Measurements from ENCODE around the gene COPS7B. TPM values are rescaled to one million over a fixed set of nuclear protein-coding genes. Genes with fewer than 3 reads are reported as not detected.

COPS7B gene
- total and polyA plus RNA-seq, 2 of the 8 experiments (the other 6 are each of a cell fraction or from before 2014, with no cell fraction given), result 62.2 to 72.1 TPM

DNA sequence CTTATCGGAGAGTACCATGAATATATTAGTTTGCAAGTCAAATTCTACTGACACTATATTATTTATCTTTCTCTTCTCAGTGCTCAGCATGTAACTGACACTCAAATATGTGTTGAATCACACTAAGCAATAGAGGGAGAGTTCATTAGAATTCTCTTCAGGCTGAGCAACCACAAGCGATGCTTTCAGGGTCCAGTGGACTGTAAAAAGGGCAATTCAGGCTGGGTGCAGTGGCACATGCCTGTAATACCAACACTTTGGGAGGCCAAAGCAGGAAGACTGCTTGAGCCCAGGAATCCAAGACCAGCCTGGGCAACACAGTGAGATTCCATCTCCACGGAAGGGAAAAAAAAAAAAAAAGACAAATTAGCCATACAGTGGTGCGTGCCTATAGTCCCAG lies 21.5 kb upstream of the COPS7B start:
- Histone ChIP-seq H3K36me3 (ENCODE audit: control insufficient read depth in 2 of 4, insufficient read depth in 4 of 4, low read length in 3 of 4) (no peaks in the 10 kb centered on the region), H3K4ac (replicated peaks; ENCODE audit: insufficient read length, low read depth, low read length) (no peak overlapping the region), H3K18ac (ENCODE audit: extremely low read depth, low read length) (no peak overlapping the region), H3K79me1 (ENCODE audit: low read depth, low read length) (no peaks in the 10 kb centered on the region; the same call in 1 of the 2 replicates), H3K23ac (ENCODE audit: insufficient read length) (no peak overlapping the region), H4K5ac (ENCODE audit: insufficient read length, low read depth, low read length) (no peak overlapping the region), H4K20me1 (replicated peaks in 1 of 2; ENCODE audit: control insufficient read depth in 1 of 2, insufficient read depth in 2 of 2, low read length in 2 of 2) (no peaks in the 10 kb centered on the region), H3K23me2 (ENCODE audit: low read depth, low read length) (no peaks in the 10 kb centered on the region), H2BK120ac (replicated peaks; ENCODE audit: low read depth, low read length) (no peak overlapping the region), H3K79me2 (ENCODE audit: control insufficient read depth in 1 of 2, insufficient read depth in 2 of 2, low read length in 2 of 2) (no peaks in the 10 kb centered on the region; a peak in 1 of 4 replicates), H4K8ac (ENCODE audit: extremely low read depth, insufficient read depth, low read length) (no peak overlapping the region), H2BK15ac (ENCODE audit: low read length) (no peak overlapping the region), H3K27me3 (replicated peaks in 1 of 4; ENCODE audit: control insufficient read depth in 3 of 4, extremely low read depth in 1 of 4, insufficient read depth in 3 of 4, low read length in 3 of 4) (no peaks in the 10 kb centered on the region), H2BK12ac (ENCODE audit: low read depth, low read length) (no peak overlapping the region), H2BK5ac (ENCODE audit: low read depth, low read length) (no peak overlapping the region), H4K91ac (replicated peaks; ENCODE audit: insufficient read length, low read length) (no peak overlapping the region), H3K9ac (replicated peaks in 1 of 4; ENCODE audit: extremely low read depth in 1 of 4, low read depth in 3 of 4, low read length in 3 of 4) (no peak overlapping the region), H3K4me3 (ENCODE audit: extremely low read depth in 1 of 4, insufficient read depth in 2 of 4, low read depth in 3 of 4, low read length in 4 of 4) (no peak overlapping the region), H3K4me2 (ENCODE audit: insufficient read depth in 1 of 2, low read depth in 2 of 2, low read length in 2 of 2) (no peak overlapping the region), H3K27ac (ENCODE audit: low read depth, low read length) (no peak overlapping the region), H2BK20ac (ENCODE audit: low read length) (no peak overlapping the region), H3K9me3 (ENCODE audit: insufficient read depth in 2 of 2, low read depth in 1 of 2, low read length in 1 of 2) (no peaks in the 10 kb centered on the region), H2AFZ (ENCODE audit: low read length) (no peak overlapping the region), H3K4me1 (replicated peaks in 1 of 4; ENCODE audit: control insufficient read depth in 3 of 4, insufficient read depth in 4 of 4, low read length in 3 of 4) (no peaks in the 10 kb centered on the region; a peak in 1 of 7 replicates), H2AK5ac (ENCODE audit: low read depth, low read length) (no peak overlapping the region), H3K14ac (ENCODE audit: insufficient read length) (no peak overlapping the region), H3K56ac (replicated peaks; ENCODE audit: insufficient read length, low read depth, low read length) (no peak overlapping the region)
- no peak for FAIRE-seq
- ChIA-PET CTCF (ENCODE audit: partially characterized antibody) (interaction anchor here (1.0 kb wide), 2 partner anchors 90 to 153 kb away, joined by 3 to 4 read pairs; no protein-coding TSS in a partner anchor), POLR2A (ENCODE audit: partially characterized antibody) (interaction anchor here (0.6 kb wide), 2 partner anchors 15 to 514 kb away, joined by 3 read pairs; no protein-coding TSS in a partner anchor)
- WGBS, 2 experiments (ENCODE audit: extremely low coverage in 1 of 2, insufficient coverage in 1 of 2, insufficient read length in 1 of 2, insufficient replicate concordance in 2 of 2, low coverage in 1 of 2, low lambda C conversion rate in 2 of 2, missing lambda C conversion rate in 1 of 2), result 90% methylated on average over 3 of the region's 4 CpGs; no CpG with 5 or more reads in 1 of the 2 experiments
- no peak for DNase-seq (ENCODE audit: low read depth in 1 of 2, low spot score in 2 of 2)
- TF ChIP-seq PHF8 (conservative IDR thresholded peaks at IDR 0.05; ENCODE audit: low read depth, low read length) (no peak), RNF2 (IDR thresholded peaks at IDR 0.05; ENCODE audit: borderline replicate concordance, low read depth, low read length, missing control alignments, poor library complexity, severe bottlenecking) (no peak)

Measured in H1 (cell line).